WTC11 (cell line): Measurements from ENCODE around the gene CREBRF. TPM values are rescaled to one million over a fixed set of nuclear protein-coding genes. Genes with fewer than 3 reads are reported as not detected.

Experiments used
- ATAC-seq: fragments of 200-7000 bp; cut with Tn5 transposase; 2 replicates; pipeline ENCODE4 v1.10.0; 2021; ENCODE audit warnings: mild to moderate bottlenecking, moderate library complexity
- CTCF ChIA-PET: fragments of 300-600 bp; sonication (Branson Sonifier 250); formaldehyde crosslinking; loops from one replicate; lab custom pipeline; 2021; ENCODE audit warnings: antibody characterized with exemption; lab: Charles Lee
- POLR2A ChIA-PET: fragments of 350-600 bp; sonication (Branson Sonifier 250); formaldehyde crosslinking; loops from one replicate; lab custom pipeline; 2021; ENCODE audit warnings: antibody characterized with exemption; lab: Charles Lee
- DNase-seq: peaks from one replicate; pipeline ENCODE4 v3.0.0; 2021; ENCODE audit warnings: low spot score
- H3K27ac Mint-ChIP-seq: 2 replicates; pipeline ENCODE4 v1.8.0; 2021; ENCODE audit warnings: mixed read lengths
- H3K27me3 Mint-ChIP-seq: 2 replicates; pipeline ENCODE4 v1.8.0; 2021; ENCODE audit warnings: low read depth, mild to moderate bottlenecking, moderate library complexity, mixed read lengths
- H3K36me3 Mint-ChIP-seq: 2 replicates; pipeline ENCODE4 v1.8.0; 2021; ENCODE audit warnings: mixed read lengths
- H3K4me1 Mint-ChIP-seq: 2 replicates; pipeline ENCODE4 v1.8.0; 2022; ENCODE audit warnings: mixed read lengths
- H3K4me3 Mint-ChIP-seq: 2 replicates; pipeline ENCODE4 v1.8.0; 2021; ENCODE audit warnings: mild to moderate bottlenecking, moderate library complexity, mixed read lengths
- H3K9me3 Mint-ChIP-seq: 2 replicates; pipeline ENCODE4 v1.8.0; 2021; ENCODE audit warnings: mixed read lengths
- ATF2 ChIP-seq: sonication (generic); formaldehyde crosslinking; IDR thresholded peaks from 2 replicates; pipeline ENCODE4 v1.8.1; 2022; ENCODE audit warnings: low read depth, missing genetic modification reagents, borderline replicate concordance
- E2F1 ChIP-seq: sonication (generic); formaldehyde crosslinking; IDR thresholded peaks from 2 replicates; pipeline ENCODE4 v1.8.0; 2022; ENCODE audit warnings: mild to moderate bottlenecking, missing genetic modification reagents
- ELF4 ChIP-seq: sonication (generic); formaldehyde crosslinking; IDR thresholded peaks from 2 replicates; pipeline ENCODE4 v1.8.1; 2022; ENCODE audit warnings: low read depth, mild to moderate bottlenecking, moderate library complexity, missing genetic modification reagents
- IRF1 ChIP-seq: sonication (generic); formaldehyde crosslinking; IDR thresholded peaks from 2 replicates; pipeline ENCODE4 v1.8.0; 2023; ENCODE audit warnings: missing genetic modification reagents
- IRF2 ChIP-seq: sonication (generic); formaldehyde crosslinking; IDR thresholded peaks from 2 replicates; pipeline ENCODE4 v1.8.0; 2022; ENCODE audit warnings: low read depth, missing genetic modification reagents, borderline replicate concordance
- JUN ChIP-seq: sonication (generic); formaldehyde crosslinking; IDR thresholded peaks from 2 replicates; pipeline ENCODE4 v1.8.0; 2023; ENCODE audit warnings: mild to moderate bottlenecking, missing genetic modification reagents
- MXD4 ChIP-seq: fragments of 250-450 bp; sonication (Bioruptor Pico); IDR thresholded peaks from 2 replicates; pipeline ENCODE4 v1.8.0; 2021; ENCODE audit warnings: mild to moderate bottlenecking, moderate library complexity, borderline replicate concordance
- NFATC4 ChIP-seq: fragments of 250-450 bp; sonication (Bioruptor Pico); IDR thresholded peaks from 2 replicates; pipeline ENCODE4 v1.9.0; 2021; ENCODE audit warnings: mild to moderate bottlenecking
- NFYB ChIP-seq: sonication (generic); formaldehyde crosslinking; conservative IDR thresholded peaks from 2 replicates; pipeline ENCODE4 v1.8.0; 2022; ENCODE audit warnings: low read depth, missing genetic modification reagents
- SMAD4 ChIP-seq: sonication (generic); formaldehyde crosslinking; IDR thresholded peaks from 2 replicates; pipeline ENCODE4 v1.8.0; 2022; ENCODE audit warnings: mild to moderate bottlenecking, missing genetic modification reagents
- USF2 ChIP-seq: sonication (generic); formaldehyde crosslinking; IDR thresholded peaks from 2 replicates; pipeline ENCODE4 v1.8.1; 2023; ENCODE audit warnings: mild to moderate bottlenecking, missing genetic modification reagents, moderate library complexity
- ZNF263 ChIP-seq: sonication (generic); formaldehyde crosslinking; IDR thresholded peaks from 2 replicates; pipeline ENCODE4 v1.8.1; 2022; ENCODE audit warnings: low read depth, mild to moderate bottlenecking, moderate library complexity, missing genetic modification reagents
- ZNF423 ChIP-seq: fragments of 250-450 bp; sonication (Bioruptor Pico); IDR thresholded peaks from 2 replicates; pipeline ENCODE4 v2.1.2; 2022; ENCODE audit warnings: mild to moderate bottlenecking, moderate library complexity
- total RNA-seq: library from RNA; stranded (reverse); gene quantifications from 3 replicates; pipeline ENCODE4 v1.2.3, GENCODE V29; 2021
- TF ChIP-seq, protein P1 (sequence below): sonication (generic); formaldehyde crosslinking; IDR thresholded peaks from 2 replicates; pipeline ENCODE4 v1.8.0; 2022; ENCODE audit warnings: mild to moderate bottlenecking, missing genetic modification reagents
- TF ChIP-seq, protein P2 (sequence below): sonication (generic); formaldehyde crosslinking; IDR thresholded peaks from 2 replicates; pipeline ENCODE4 v1.8.1; 2023; ENCODE audit warnings: mild to moderate bottlenecking, missing genetic modification reagents, borderline replicate concordance
- TF ChIP-seq, protein P3 (sequence below): sonication (generic); formaldehyde crosslinking; IDR thresholded peaks from 2 replicates; pipeline ENCODE4 v1.8.1; 2022; ENCODE audit warnings: mild to moderate bottlenecking, moderate library complexity, missing genetic modification reagents
- TF ChIP-seq, protein P4 (sequence below): sonication (generic); formaldehyde crosslinking; IDR thresholded peaks from 2 replicates; pipeline ENCODE4 v1.8.1; 2023; ENCODE audit warnings: mild to moderate bottlenecking, moderate library complexity, missing genetic modification reagents
- TF ChIP-seq, protein P5 (sequence below): fragments of 250-450 bp; sonication (Bioruptor Pico); IDR thresholded peaks from 2 replicates; pipeline ENCODE4 v1.9.0; 2021; ENCODE audit warnings: mild to moderate bottlenecking

The CREBRF gene
- total RNA-seq, 1 experiment from 2014 or later, result 5.7 TPM

GRCh38 chr5:173032730-173033129 lies 23.4 kb upstream of the CREBRF start (continued):
- TF ChIP-seq, protein P1, sequence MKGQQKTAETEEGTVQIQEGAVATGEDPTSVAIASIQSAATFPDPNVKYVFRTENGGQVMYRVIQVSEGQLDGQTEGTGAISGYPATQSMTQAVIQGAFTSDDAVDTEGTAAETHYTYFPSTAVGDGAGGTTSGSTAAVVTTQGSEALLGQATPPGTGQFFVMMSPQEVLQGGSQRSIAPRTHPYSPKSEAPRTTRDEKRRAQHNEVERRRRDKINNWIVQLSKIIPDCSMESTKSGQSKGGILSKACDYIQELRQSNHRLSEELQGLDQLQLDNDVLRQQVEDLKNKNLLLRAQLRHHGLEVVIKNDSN, result no peak
- TF ChIP-seq USF2 (no peak), JUN (no peak), E2F1 (CRISPR knock-in tag) (no peak), NFATC4 (CRISPR knock-in tag) (no peak), ZNF423 (CRISPR knock-in tag) (no peak), ATF2 (CRISPR knock-in tag) (no peak)
- TF ChIP-seq, protein P2, sequence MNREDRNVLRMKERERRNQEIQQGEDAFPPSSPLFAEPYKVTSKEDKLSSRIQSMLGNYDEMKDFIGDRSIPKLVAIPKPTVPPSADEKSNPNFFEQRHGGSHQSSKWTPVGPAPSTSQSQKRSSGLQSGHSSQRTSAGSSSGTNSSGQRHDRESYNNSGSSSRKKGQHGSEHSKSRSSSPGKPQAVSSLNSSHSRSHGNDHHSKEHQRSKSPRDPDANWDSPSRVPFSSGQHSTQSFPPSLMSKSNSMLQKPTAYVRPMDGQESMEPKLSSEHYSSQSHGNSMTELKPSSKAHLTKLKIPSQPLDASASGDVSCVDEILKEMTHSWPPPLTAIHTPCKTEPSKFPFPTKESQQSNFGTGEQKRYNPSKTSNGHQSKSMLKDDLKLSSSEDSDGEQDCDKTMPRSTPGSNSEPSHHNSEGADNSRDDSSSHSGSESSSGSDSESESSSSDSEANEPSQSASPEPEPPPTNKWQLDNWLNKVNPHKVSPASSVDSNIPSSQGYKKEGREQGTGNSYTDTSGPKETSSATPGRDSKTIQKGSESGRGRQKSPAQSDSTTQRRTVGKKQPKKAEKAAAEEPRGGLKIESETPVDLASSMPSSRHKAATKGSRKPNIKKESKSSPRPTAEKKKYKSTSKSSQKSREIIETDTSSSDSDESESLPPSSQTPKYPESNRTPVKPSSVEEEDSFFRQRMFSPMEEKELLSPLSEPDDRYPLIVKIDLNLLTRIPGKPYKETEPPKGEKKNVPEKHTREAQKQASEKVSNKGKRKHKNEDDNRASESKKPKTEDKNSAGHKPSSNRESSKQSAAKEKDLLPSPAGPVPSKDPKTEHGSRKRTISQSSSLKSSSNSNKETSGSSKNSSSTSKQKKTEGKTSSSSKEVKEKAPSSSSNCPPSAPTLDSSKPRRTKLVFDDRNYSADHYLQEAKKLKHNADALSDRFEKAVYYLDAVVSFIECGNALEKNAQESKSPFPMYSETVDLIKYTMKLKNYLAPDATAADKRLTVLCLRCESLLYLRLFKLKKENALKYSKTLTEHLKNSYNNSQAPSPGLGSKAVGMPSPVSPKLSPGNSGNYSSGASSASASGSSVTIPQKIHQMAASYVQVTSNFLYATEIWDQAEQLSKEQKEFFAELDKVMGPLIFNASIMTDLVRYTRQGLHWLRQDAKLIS (CRISPR knock-in tag), result no peak
- TF ChIP-seq, protein P3, sequence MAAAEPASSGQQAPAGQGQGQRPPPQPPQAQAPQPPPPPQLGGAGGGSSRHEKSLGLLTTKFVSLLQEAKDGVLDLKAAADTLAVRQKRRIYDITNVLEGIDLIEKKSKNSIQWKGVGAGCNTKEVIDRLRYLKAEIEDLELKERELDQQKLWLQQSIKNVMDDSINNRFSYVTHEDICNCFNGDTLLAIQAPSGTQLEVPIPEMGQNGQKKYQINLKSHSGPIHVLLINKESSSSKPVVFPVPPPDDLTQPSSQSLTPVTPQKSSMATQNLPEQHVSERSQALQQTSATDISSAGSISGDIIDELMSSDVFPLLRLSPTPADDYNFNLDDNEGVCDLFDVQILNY (CRISPR knock-in tag), result no peak

GRCh38 chr5:173033923-173034322 lies 22.2 kb upstream of the CREBRF start:
- no peak for DNase-seq
- CTCF ChIA-PET, result interaction anchor here (0.9 kb wide), 1 partner anchor 111 kb away, joined by 3 read pairs; no protein-coding TSS in a partner anchor
- H3K4me3 Mint-ChIP-seq, result no peak overlapping the region
- H3K27ac Mint-ChIP-seq, result no peak overlapping the region
- POLR2A ChIA-PET, result interaction anchor here (0.5 kb wide), 2 partner anchors 23 to 36 kb away, joined by 3 to 4 read pairs; no protein-coding TSS in a partner anchor
- ATAC-seq, result no peak
- peaks cover 7% of the 10 kb centered on the region; the same call in 1 of the 2 replicates for H3K36me3 Mint-ChIP-seq
- H3K9me3 Mint-ChIP-seq, result no peaks in the 10 kb centered on the region
- H3K27me3 Mint-ChIP-seq, result no peaks in the 10 kb centered on the region
- no peaks in the 10 kb centered on the region for H3K4me1 Mint-ChIP-seq
- TF ChIP-seq, protein P4, sequence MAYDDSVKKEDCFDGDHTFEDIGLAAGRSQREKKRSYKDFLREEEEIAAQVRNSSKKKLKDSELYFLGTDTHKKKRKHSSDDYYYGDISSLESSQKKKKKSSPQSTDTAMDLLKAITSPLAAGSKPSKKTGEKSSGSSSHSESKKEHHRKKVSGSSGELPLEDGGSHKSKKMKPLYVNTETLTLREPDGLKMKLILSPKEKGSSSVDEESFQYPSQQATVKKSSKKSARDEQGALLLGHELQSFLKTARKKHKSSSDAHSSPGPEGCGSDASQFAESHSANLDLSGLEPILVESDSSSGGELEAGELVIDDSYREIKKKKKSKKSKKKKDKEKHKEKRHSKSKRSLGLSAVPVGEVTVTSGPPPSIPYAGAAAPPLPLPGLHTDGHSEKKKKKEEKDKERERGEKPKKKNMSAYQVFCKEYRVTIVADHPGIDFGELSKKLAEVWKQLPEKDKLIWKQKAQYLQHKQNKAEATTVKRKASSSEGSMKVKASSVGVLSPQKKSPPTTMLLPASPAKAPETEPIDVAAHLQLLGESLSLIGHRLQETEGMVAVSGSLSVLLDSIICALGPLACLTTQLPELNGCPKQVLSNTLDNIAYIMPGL (CRISPR knock-in tag), result no peak
- TF ChIP-seq, protein P5, sequence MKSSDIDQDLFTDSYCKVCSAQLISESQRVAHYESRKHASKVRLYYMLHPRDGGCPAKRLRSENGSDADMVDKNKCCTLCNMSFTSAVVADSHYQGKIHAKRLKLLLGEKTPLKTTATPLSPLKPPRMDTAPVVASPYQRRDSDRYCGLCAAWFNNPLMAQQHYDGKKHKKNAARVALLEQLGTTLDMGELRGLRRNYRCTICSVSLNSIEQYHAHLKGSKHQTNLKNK (CRISPR knock-in tag), result no peak
- TF ChIP-seq USF2 (no peak), ATF2 (CRISPR knock-in tag) (no peak), ELF4 (CRISPR knock-in tag) (no peak), MXD4 (no peak), SMAD4 (CRISPR knock-in tag) (no peak), ZNF263 (CRISPR knock-in tag) (no peak), IRF1 (no peak), IRF2 (CRISPR knock-in tag) (no peak), NFYB (no peak)
